HepG2 (cell line): ENCODE data around the gene ALOX5AP. TPM values are rescaled to one million over a fixed set of nuclear protein-coding genes. Genes with fewer than 3 reads are reported as not detected.

Source experiments
- ATAC-seq: fragments of 200-7000 bp; cut with Tn5 transposase; 3 replicates; pipeline ENCODE4 v1.9.1; 2020; ENCODE audit warnings: mild to moderate bottlenecking, moderate library complexity
- BruUV-seq: library from RNA; stranded (reverse); fragments of 400-500 nt; replicated peaks from 2 replicates; lab custom pipeline; 2021; lab: Mats Ljungman, UMichigan
- CTCF ChIA-PET: fragments of 300-600 bp; formaldehyde crosslinking; extraction: SDS; loops from one replicate; lab custom pipeline; 2021; ENCODE audit warnings: low total read pairs, inconsistent platforms, low intra/inter-chr PET ratio; lab: Yijun Ruan, JAX
- POLR2A ChIA-PET: fragments of 350-600 bp; sonication (Branson Sonifier 250); formaldehyde crosslinking; loops from one replicate; lab custom pipeline; 2020; ENCODE audit warnings: antibody characterized with exemption, inconsistent platforms; lab: Yijun Ruan, JAX
- DNase-seq: peaks from one replicate; pipeline ENCODE4 v3.0.0-alpha.2; 2015; ENCODE audit warnings: low spot score
- FAIRE-seq: peaks from 3 replicates; lab custom pipeline; 2011; peaks lifted over from hg19 to GRCh38; lab: Jason Lieb, UNC
- H2AFZ ChIP-seq: one replicate; pipeline ENCODE4 v1.6.1; 2011; ENCODE audit warnings: low read length, inconsistent platforms
- H3K27ac ChIP-seq: fragments of 300-600 bp; 3 replicates; pipeline ENCODE4 v1.8.0; 2011; ENCODE audit warnings: mixed run types, mild to moderate bottlenecking, mixed read lengths, low read length, inconsistent platforms; ENCODE audit not compliant: insufficient read depth; ENCODE audit errors: extremely low read length
- H3K27me3 ChIP-seq, 2 experiments: fragments of 200-600 bp in 1 of 2; 2 replicates in 1 of 2; 3 replicates in 1 of 2; pipeline versions ENCODE4 v1.6.0 to v1.8.0; 2011; ENCODE audit warnings: low read length in 2 of 2, mild to moderate bottlenecking in 2 of 2, moderate library complexity in 2 of 2, inconsistent platforms in 1 of 2; ENCODE audit not compliant: insufficient read depth in 2 of 2, control insufficient read depth in 1 of 2
- H3K36me3 ChIP-seq, 2 experiments: fragments of 200-600 bp in 1 of 2; replicated peaks in 1 of 2; 2 replicates in 1 of 2; 3 replicates in 1 of 2; pipeline versions ENCODE4 v1.5.1 to v1.8.0; 2011; ENCODE audit warnings: low read length in 2 of 2, inconsistent platforms in 1 of 2; ENCODE audit not compliant: insufficient read depth in 2 of 2, control insufficient read depth in 1 of 2
- H3K4me1 ChIP-seq: 2 replicates; pipeline ENCODE4 v1.5.1; 2012; ENCODE audit warnings: low read length, inconsistent platforms; ENCODE audit not compliant: insufficient read depth
- H3K4me2 ChIP-seq: 2 replicates; pipeline ENCODE4 v1.6.0; 2011; ENCODE audit warnings: low read depth, low read length, inconsistent platforms
- H3K4me3 ChIP-seq, 3 experiments: fragments of 200-600 bp in 1 of 3; sonication (generic), shearing (Covaris generic) in 1 of 3; replicated peaks in 1 of 3; 2 replicates each; pipeline ENCODE4 v1.5.1; 2011 to 2016; ENCODE audit warnings: low read length in 3 of 3, inconsistent platforms in 2 of 3, low read depth in 2 of 3, mild to moderate bottlenecking in 2 of 3, control low read depth in 1 of 3, mixed read lengths in 1 of 3; ENCODE audit not compliant: insufficient read depth in 1 of 3
- H3K79me2 ChIP-seq: one replicate; pipeline ENCODE4 v1.6.1; 2011; ENCODE audit warnings: low read length, inconsistent platforms; ENCODE audit not compliant: insufficient read depth
- H3K9ac ChIP-seq: 2 replicates; pipeline ENCODE4 v1.6.0; 2011; ENCODE audit warnings: mild to moderate bottlenecking, low read depth, low read length, inconsistent platforms; ENCODE audit not compliant: insufficient read depth
- H3K9me3 ChIP-seq: 2 replicates; pipeline ENCODE4 v1.5.1; 2012; ENCODE audit warnings: mild to moderate bottlenecking, low read length
- H4K20me1 ChIP-seq: 2 replicates; pipeline ENCODE4 v1.6.0; 2011; ENCODE audit warnings: inconsistent platforms, mild to moderate bottlenecking, low read length, moderate library complexity; ENCODE audit not compliant: insufficient read depth
- CC2D1A ChIP-seq: sonication (generic); formaldehyde crosslinking; IDR thresholded peaks from 2 replicates; pipeline ENCODE4 v1.8.1; 2023; ENCODE audit warnings: mild to moderate bottlenecking, missing genetic modification reagents
- HIC2 ChIP-seq: sonication (generic); formaldehyde crosslinking; IDR thresholded peaks from 2 replicates; pipeline ENCODE4 v1.9.0; 2022; ENCODE audit warnings: low read depth, missing genetic modification reagents
- HNRNPK ChIP-seq: fragments of 200-400 bp; formaldehyde crosslinking; IDR thresholded peaks from 2 replicates; pipeline ENCODE4 v1.6.1; 2018; ENCODE audit warnings: low read length, low read depth, moderate library complexity, mild to moderate bottlenecking; ENCODE audit not compliant: poor library complexity, severe bottlenecking
- SRY ChIP-seq: sonication (generic); formaldehyde crosslinking; IDR thresholded peaks from 2 replicates; pipeline ENCODE4 v1.8.0; 2022; ENCODE audit warnings: mild to moderate bottlenecking, missing genetic modification reagents
- ZMYM3 ChIP-seq: sonication (generic); formaldehyde crosslinking; IDR thresholded peaks from 2 replicates; pipeline ENCODE4 v1.5.1; 2020; ENCODE audit warnings: mild to moderate bottlenecking, missing genetic modification reagents
- ZNF768 ChIP-seq: sonication (generic); formaldehyde crosslinking; IDR thresholded peaks from 2 replicates; pipeline ENCODE4 v1.4.0; 2020; ENCODE audit warnings: missing genetic modification reagents
- WGBS: methylation state at CpG from one replicate; pipeline ENCODE4 v1.1.6; 2017; ENCODE audit warnings: low lambda C conversion rate; 5-methylcytosine and 5-hydroxymethylcytosine counted together
- in situ Hi-C: cut with HindIII; loops from 2 replicates; pipeline ENCODE4 v1.10.0; 2017; ENCODE audit warnings: low pct_unique_long_range_greater_than_20kb; ENCODE audit not compliant: extremely low pct_ligation_motif_present
- intact Hi-C: fragments of 100-400 bp; cut with micrococcal nuclease; formaldehyde crosslinking; loops from one replicate; pipeline ENCODE4 v1.10.0; 2022; ENCODE audit not compliant: unreplicated experiment
- polyA plus RNA-seq, 8 experiments: library from polyadenylated mRNA; depleted of rRNA in 3 of 8; stranded (reverse) in 7 of 8; unstranded in 1 of 8; fragments of >200 nt; fragmentation: Illumina TruSeq in 4 of 8; extraction: Trizol in 4 of 8; gene quantifications; 2 replicates each; pipeline versions ENCODE4 v1.2.1 to v1.2.3, GENCODE V29; 2011 to 2016; ENCODE audit warnings: low read depth in 4 of 8, missing spikeins in 1 of 8, mixed read lengths in 1 of 8; ENCODE audit not compliant: insufficient read depth in 1 of 8
- total RNA-seq, 5 experiments: library from RNA; depleted of rRNA; stranded (reverse); fragments of >200 nt; fragmentation: Illumina TruSeq; extraction: Trizol; gene quantifications; 2 replicates each; pipeline ENCODE4 v1.2.3, GENCODE V29; 2016; ENCODE audit warnings: low read depth in 1 of 5

Gene ALOX5AP
- total and polyA plus RNA-seq, 2 of the 13 experiments (the other 11 are each of a cell fraction or from before 2014, with no cell fraction given): 0.97 to 1.2 TPM

- no peak overlapping the region for H3K27ac ChIP-seq
- POLR2A ChIA-PET: interaction anchor here (0.6 to 1.6 kb wide), 2 partner anchors 68 to 729 kb away, joined by 3 to 4 read pairs; no protein-coding TSS in a partner anchor
- no peaks in the 10 kb centered on the region for H3K79me2 ChIP-seq
- no peak overlapping the region for H3K9ac ChIP-seq
- no peak for DNase-seq
- CTCF ChIA-PET: no interaction called here
- in situ Hi-C loops: loop anchor here (5.0 kb wide), 1 partner anchor 120 kb away; no protein-coding TSS in a partner anchor
- no peaks in the 10 kb centered on the region; a peak in 1 of 5 replicates for H3K27me3 ChIP-seq
- WGBS: 35% methylated on average over 11 of the region's 20 CpGs
- peaks cover 53% of the 10 kb centered on the region for H3K4me1 ChIP-seq
- ATAC-seq: no peak
- TF ChIP-seq ZMYM3 (CRISPR knock-in tag): peak; percentile 45; the same call in 1 of the 2 replicates
- TF ChIP-seq CC2D1A: no peak
- TF ChIP-seq HNRNPK: no peak
- TF ChIP-seq HIC2: peak; percentile 52; the same call in 1 of the 2 replicates
- TF ChIP-seq SRY (CRISPR knock-in tag): no peak
- peak; percentile 93 for TF ChIP-seq ZNF768 (CRISPR knock-in tag)
- TF ChIP-seq, all 625 proteins: peak for 3
- intact Hi-C loops: no loop called here
- no peaks in the 10 kb centered on the region for H3K9me3 ChIP-seq
- H3K4me3 ChIP-seq: peak overlapping the region in 1 of 3 experiments; percentile 29; a peak in 1 of 6 replicates
- no peaks in the 10 kb centered on the region for H4K20me1 ChIP-seq
- H2AFZ ChIP-seq: no peak overlapping the region
- peak overlapping the region; percentile 62 for H3K4me2 ChIP-seq
- H3K36me3 ChIP-seq: no peaks in the 10 kb centered on the region
- no TSS peak for BruUV-seq
- no peak for FAIRE-seq
These were observed 61.6 kb downstream of the ALOX5AP start for GRCh38 chr13:30796631-30797601.
